Prostate gland (tissue), 2 donors: ENCODE measurements around the gene EMILIN1.

Experiments
- CTCF ChIP-seq, 4 experiments: fragments of 200-600 bp in 2 of 4; fragments of 450-650 bp in 2 of 4; sonication (generic) in 2 of 4; IDR thresholded peaks; 1 replicate in 3 of 4; 2 replicates in 1 of 4; pipeline ENCODE4 v1.5.1; 2016 to 2019; ENCODE audit warnings: antibody characterized with exemption in 4 of 4, mild to moderate bottlenecking in 2 of 4, moderate library complexity in 2 of 4
- POLR2A ChIP-seq: fragments of 450-650 bp; IDR thresholded peaks from one replicate; pipeline ENCODE4 v1.6.1; 2016; ENCODE audit warnings: antibody characterized with exemption, mild to moderate bottlenecking
- POLR2AphosphoS5 ChIP-seq: sonication (generic); formaldehyde crosslinking; IDR thresholded peaks from one replicate; pipeline ENCODE4 v1.6.1; 2017; ENCODE audit warnings: antibody characterized with exemption

GRCh38 chr2:27094353-27094984 lies 16.1 kb downstream of the EMILIN1 start:
- TF ChIP-seq CTCF (IDR thresholded peaks at IDR 0.05) (no peak), POLR2A (no peak), POLR2AphosphoS5 (no peak)
